GM20431 (cell line): Measurements from ENCODE around the gene SOWAHB.

Experiments
- in situ Hi-C: fragments of 300-500 bp; cut with MseI, MboI; formaldehyde crosslinking; loops from one replicate; pipeline ENCODE4 v1.15.0; 2020; ENCODE audit warnings: low sequenced_read_pairs; ENCODE audit not compliant: unreplicated experiment

Gene SOWAHB, protein sequence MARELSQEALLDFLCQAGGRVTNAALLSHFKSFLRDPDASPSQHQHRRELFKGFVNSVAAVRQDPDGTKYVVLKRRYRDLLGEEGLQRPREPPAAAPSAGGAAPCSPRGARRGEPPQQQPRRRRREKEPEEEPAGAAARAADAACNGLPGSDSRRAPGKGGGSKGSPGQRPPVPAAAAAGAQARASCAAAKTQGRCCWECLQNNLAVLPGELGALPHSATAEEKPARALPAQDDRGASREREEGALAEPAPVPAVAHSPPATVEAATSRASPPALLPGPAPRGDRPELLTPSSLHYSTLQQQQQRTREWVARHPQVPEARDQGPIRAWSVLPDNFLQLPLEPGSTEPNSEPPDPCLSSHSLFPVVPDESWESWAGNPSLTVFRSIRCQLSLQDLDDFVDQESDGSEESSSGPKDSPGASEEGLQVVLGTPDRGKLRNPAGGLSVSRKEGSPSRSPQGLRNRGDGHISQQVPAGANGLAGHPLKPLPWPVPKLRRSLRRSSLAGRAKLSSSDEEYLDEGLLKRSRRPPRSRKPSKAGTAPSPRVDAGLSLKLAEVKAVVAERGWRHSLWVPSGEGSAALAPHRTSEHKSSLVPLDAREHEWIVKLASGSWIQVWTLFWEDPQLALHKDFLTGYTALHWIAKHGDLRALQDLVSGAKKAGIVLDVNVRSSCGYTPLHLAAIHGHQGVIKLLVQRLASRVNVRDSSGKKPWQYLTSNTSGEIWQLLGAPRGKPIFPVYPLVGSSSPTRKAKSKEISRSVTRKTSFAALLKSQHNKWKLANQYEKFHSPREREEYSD

DNA sequence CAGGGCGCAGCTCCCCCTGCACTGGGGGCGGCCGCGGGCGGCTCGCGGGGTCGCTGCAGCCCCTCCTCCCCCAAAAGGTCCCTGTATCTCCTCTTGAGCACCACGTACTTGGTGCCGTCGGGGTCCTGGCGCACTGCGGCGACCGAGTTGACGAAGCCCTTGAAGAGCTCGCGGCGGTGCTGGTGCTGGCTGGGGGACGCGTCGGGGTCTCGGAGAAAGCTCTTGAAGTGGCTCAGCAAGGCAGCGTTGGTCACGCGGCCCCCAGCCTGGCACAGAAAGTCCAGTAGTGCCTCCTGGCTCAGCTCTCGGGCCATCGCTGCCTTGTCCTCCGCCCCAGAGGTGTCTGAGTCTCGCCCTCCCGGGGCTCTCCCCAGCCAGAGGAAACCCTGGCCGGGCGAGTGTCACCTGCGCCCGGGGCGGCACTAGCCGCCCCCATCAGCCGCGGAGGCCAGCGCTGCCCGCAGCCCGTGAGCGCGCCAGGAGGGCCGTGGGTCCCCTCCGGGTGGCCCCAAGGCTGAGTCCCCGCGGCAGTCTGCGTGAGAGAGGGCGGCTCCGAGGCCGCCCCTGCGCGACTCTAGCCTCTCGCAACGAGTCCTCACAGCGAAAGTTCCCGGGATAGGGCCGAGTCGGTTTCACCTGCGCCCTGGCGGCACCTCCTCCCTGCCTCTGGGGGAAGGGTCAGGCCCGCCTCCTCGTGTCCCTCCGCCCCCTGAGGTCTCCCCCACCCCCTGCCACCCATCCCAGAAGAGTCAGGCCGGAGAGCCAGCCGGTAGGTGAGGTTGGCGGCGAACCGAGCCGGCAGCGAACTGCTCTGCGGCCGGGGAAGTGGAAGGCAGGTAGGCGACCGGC lies at the start of gene SOWAHB:
TSS of gene SOWAHB (minus strand) at position 609 of the 849 bp plus-strand sequence. CDS start at position 314, 295 bp downstream.
- in situ Hi-C loops, result no loop called here

DNA sequence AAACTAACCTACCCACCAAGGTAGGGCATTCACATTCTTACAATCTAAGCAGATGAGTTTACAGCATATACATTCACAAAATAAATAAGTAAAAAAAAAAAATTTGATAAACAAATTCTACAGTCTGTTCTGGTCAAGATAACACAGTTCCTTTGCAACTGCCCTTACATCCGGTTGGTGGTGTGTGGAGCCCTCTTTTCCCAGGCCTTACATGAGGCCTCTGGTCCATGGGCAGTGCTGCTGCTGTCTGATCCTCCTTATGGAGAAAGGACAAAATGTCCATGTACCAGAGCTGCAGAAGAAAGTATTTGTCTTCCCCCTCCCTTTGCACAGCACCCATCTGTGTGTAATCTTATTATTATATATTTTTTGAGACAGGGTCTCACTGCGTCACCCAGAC lies 49.4 kb upstream of the SOWAHB start:
- in situ Hi-C loops, result no loop called here

DNA sequence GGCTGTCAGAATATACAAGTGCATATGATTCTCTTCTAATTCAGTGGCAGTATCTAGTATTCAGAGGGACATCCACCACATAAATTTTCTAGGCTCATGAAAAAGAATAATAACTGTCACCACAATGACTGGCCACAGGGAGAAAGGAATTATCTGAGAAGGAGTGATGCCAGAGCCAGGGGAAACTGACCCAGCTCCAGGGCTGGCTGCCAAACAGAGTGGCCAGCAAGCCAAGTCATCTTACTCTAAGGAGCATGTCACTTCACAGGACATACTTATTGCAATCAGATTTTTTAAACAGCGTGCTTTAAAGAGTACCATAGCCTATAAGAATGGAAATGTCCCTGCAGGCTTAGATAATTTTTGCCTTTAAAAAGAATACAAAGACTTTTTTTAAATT lies 45.8 kb upstream of the SOWAHB start:
- in situ Hi-C loops, result no loop called here

DNA sequence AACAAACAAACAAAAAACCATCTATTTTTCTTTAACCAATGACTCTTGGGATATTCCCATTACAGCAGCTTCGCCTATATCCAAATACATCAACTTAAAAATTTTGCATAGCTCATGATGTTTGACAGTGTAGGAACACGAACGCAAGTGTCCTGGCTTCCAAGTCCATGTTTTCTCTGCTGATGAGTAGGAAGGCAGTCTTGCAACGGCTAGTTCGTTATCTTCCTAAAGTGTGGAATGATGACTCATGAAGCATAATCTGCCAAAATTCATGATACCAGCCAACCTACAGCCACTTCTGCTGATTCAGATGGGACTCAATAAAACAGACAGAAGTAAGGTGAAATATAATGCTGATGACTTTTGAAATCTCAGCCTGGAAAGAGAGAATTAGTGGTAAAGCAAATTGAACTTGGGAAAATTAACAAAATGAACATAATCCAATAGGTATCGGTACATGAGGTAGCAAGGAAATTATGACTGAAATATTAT lies 45.2 kb upstream of the SOWAHB start:
- in situ Hi-C loops, result no loop called here

DNA sequence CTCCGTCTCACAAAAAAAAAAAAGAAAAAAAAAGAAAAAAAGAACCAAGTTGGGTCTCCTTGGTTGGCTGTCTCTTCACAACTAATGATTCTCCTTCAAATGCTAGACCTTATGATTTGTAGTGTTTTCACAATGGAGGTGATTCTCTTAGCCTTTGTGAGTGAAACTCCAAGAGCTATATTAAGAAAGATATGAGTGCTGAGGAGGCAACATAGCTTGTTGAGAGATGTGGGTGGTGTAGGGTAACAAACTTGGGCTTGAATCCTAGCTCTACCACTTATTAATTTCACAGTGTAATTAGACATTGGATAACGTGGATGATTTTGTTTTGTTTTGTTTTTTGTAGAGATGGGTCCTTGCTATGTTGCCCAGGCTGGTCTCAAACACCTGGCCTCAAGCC lies 41.2 kb upstream of the SOWAHB start:
- in situ Hi-C loops, result no loop called here

DNA sequence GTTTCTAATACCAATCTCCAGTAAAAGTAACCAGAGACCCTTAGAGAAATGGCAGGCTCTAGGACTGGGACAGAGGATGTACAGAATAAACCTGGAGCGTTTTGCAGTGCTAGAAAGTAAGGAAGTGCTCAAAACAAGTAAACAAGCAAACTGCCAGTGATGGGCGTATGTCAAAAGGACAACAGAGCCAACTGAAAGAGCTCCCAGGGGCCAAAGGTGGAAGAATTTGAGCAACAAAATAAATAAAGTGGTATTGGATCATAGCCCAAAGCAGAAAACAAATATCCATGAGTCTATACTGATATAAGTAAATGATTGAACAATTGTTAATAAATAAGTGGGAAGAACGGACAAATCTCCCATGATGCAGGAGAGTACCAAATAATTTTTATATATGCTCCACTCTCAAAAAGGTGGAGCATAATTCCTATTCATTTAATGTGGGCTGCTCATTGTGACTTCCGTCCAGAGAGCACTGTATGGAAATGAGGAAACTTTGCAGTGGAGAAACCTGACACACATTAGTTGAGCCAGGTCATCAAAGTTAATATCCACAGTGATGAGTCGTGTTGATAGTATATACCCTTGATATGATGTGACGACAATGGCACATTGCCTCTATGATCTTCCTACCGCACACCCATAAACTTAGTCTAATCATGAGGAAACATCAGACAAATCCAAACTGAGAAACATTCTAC lies 33.8 kb upstream of the SOWAHB start:
- in situ Hi-C loops, result no loop called here

DNA sequence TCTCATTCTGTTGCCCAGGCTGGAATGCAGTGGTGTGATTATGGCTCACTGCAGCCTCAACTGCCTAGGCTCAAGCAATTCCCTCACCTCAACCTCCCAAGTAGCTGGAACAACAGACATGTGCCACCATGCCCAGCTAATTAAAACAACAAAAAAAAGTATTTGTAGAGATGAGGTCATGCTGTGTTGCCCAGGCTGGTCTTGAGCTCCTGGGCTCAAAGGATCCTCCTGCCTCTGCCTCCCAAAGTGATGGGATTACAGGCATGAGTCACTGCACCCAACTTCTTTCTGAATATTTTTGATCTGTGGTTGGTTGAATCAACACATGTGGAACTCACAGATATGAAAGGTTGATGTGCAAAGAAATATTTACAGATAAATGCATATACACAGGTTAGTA lies 33.1 kb upstream of the SOWAHB start:
- in situ Hi-C loops, result no loop called here

DNA sequence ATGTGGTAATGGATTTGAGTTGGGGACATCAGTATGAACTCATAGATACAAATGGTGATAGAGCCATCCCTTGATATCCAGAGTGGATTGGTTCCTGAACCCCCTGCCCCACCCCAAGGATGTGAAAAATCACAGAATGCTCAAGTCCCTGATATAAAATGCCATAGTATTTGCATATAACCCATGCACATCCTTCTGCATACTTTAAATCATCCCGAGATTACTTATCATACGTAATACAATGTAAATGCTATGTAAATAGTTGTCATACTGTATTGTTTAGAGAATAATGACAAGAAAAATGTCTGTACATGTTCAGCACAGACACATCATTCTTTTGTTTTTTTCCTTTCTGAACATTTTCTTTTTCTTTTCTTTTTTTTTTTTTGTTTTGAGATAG lies 32.7 kb upstream of the SOWAHB start:
- in situ Hi-C loops, result no loop called here

DNA sequence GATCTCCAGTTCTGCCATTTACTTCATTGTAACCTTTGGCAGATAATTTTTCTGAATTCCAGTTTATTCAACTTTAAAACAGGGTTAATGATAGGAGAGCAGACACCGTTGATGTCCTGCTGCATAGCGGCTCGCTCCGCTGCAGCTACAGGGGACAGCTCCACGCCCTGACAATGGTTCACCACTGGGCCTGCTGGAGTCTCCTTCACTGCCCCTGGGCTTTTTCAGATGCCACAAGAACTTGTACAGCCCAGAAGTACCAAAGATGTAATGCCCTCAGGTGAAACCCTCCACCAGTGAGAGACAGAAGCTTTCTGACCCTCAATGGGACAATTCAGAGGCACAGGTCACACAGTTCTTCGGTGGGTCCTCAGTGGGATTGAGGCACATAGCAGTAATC lies 28.9 kb upstream of the SOWAHB start:
- in situ Hi-C loops, result no loop called here

DNA sequence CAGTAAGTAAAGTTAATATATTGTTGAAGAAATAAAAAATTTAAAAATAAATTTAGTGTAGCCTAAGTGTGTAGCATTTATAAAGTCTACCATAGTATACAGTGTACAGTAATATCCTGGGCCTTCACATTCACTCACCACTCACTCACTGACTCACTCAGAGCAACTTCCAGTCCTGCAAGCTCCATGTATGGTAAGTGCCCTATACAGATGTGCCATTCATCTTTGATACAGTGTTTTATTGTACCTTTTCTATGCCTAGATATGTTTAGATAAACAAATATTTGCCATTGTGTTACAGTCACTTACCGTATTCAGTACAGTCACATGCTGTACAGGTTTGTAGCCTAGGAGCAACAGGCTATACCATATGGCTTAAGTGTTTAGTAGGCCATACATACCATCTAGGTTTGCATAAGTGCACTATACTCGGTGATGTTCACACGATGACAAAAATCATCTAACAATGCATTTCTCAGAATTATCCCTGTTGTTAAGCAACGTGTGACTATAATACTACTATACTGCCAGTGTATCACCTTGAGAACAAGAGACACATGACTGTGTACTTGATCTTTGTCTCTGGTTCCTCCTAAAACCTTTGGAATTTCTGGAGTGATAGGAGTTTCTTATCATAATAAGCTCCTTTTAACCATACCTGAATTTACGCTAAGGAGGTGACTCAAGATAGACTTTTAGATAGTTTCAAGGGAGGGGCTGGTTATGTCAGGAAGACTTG lies 25.8 kb upstream of the SOWAHB start:
- in situ Hi-C loops, result no loop called here

DNA sequence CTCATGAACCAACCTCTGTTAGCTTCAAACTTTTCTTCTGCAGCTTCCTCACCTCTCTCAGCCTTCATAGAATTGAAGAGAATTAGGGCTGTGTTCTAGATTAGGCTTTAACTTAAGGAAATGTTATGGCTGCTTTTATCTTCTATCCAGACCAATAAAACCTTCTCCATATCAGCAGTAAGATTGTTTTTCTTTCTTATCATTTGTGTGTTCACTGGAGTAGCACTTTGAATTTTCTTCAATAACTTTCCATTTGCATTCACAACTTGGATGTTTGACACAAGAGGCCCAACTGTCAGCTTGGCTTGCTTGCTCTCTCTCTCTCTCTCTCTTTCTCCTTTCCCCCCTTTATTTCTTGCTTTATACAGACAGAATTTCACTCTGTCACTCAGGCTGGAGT lies 22.8 kb upstream of the SOWAHB start:
- in situ Hi-C loops, result no loop called here

DNA sequence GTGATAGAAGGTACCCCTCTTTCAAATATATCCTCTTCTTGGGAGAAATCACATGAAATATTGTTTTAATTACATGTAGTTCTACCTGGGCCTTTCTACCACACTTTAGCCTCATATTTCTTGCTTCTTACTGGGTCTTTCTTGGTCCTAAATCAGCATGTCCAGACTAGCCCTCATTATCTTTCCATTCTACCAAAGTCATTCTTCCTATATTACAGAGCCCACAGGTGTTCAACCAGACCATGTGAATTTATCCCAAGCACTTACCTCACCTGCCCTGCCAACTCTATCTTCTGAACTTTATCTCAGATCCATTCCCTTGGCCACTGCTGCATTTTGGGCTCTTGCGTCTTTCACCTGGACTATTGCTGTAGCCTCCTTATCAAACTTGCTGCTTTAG lies 11.8 kb upstream of the SOWAHB start:
- in situ Hi-C loops, result no loop called here

DNA sequence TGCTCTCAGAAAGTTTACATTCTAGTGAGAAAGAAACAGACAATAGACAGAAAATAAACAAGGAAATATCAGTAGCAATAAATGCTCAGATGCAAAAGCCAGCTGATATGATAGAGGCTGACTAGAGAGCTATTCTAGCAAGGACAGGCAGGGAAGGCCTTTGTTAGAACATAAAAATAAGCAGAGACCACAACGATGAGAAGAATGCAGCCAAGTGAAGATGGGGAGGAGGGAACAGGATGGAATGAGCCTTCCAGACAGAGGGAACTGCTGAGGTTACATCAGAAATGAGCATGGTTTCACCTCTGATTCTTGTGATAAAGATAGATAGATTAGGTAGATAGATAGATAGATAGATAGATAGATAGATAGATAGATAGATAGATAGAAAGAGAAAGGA lies 7.6 kb upstream of the SOWAHB start:
- in situ Hi-C loops, result no loop called here

DNA sequence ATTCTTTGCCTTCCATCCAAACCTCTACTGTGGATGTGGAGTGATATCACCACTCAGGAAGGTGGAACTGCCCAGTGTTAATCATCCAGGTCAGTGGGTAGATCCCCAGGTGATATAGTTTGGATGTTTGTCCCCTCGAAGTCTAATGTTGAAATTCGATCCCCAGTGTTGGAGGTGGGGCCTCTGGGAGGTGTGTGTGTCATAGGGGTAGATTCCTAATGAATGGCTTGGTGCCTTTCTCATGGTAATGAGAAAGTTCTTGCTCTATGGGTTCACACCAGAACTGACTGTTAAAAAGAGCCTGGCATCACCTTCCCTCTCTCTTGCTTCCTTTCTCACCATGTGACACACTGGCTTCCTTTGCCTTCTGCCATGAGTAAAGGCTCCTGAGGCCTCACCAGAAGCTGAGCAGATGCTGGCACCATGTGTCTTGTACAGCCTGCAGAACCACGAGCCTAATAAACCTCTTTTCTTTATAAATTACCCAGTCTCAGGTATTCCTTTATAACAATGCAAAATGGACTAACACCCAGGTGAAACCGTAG lies 6.8 kb upstream of the SOWAHB start:
- in situ Hi-C loops, result no loop called here

DNA sequence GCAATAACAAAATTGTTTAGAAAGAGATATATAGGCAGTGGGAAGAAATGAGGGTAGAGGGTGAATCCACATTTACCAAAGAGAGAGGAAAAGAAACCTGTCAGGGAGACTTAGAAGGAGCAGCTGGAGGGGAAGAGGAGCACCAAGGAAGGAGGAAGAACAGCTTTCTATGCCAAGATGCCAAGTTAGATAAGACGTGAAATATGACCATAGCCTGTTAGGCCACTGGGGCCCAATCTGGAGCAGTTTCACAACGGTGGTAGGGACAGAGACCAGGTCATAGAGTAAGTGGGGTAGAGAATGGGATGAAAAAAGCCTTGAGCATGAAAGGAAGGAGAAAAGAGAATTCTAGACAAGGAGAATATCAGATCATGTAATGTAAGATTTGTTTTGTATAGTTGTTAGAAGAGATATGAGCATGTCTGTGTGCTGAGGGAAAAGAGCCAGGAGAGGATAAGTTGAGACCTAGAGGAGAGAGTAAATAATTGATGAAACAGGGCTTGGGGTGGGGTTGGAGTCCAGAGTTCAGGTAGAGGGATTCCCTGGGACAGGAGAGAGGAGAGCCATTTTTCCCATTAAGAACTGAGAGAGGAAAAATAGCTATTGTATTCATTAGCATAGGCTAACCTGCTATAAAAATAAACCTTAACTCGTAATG lies 4.4 kb upstream of the SOWAHB start:
- in situ Hi-C loops, result no loop called here

DNA sequence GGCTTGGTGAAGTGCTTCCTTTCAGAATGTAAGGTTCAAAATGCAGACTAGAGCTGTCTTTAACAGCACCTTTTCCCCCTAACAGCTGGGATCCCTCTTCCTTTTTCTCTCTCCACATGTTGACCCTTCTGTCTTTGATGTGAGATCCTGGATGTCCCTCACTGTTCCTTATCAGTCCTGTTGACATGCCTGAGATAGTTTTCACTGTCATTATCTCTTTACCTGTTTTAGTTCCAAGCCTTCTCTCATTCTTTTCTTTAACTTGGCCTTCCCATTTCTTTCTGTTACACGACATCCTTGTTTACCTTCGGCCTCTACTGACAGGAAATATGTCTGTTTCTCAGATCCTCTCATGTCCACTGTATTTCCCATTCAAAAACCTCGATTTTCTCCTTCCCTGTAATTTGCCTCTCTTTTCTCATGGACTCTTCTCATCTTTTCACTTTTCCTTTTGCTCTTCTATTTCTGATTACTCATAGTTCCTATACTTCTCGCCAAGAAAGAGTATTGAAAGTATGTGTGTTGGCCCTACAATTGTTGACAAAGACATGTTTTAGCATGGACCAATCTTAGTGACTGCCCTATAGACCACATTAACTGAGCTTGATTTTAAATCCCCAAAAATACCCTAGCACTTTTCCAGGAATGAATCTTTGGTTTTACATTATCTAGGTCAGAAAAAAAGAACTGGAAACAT lies 1.2 kb upstream of the SOWAHB start:
- in situ Hi-C loops, result no loop called here

DNA sequence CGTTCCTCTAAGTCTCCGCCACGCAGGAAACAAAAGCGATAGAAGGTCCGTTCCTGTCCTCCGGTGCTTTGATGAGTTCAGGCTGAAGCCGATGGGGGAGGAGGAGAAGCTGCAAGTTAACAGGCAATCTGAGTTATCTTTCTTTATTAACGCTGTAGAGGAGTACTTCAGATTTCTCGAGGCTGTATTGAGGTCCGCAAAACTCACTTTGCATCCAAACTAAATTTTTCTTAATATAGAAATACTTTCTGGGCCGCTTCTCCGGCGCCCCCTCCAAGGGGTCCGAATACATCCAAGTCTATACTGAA lies 395 bp upstream of the SOWAHB start:
- in situ Hi-C loops, result no loop called here
